GM23338 (cell line): ENCODE measurements around the gene EPS8L2. TPM values are rescaled to one million over a fixed set of nuclear protein-coding genes. Genes with fewer than 3 reads are reported as not detected.

Source experiments
- ATAC-seq: fragments of 200-7000 bp; cut with Tn5 transposase; 3 replicates; pipeline ENCODE4 v1.9.1; 2020
- DNase-seq: peaks from one replicate; pipeline ENCODE4 v3.0.0-alpha.2; 2015; ENCODE audit warnings: low spot score
- H2AFZ ChIP-seq: fragments of 200-600 bp; sonication (generic); 2 replicates; pipeline ENCODE4 v1.8.0; 2016; ENCODE audit warnings: antibody characterized with exemption, mild to moderate bottlenecking, moderate library complexity
- H3F3A ChIP-seq: fragments of 200-600 bp; sonication (generic); replicated peaks from 2 replicates; pipeline ENCODE4 v1.8.0; 2017; ENCODE audit warnings: antibody characterized with exemption, mixed run types, low read depth
- H3K27ac ChIP-seq: fragments of 200-600 bp; sonication (generic); 2 replicates; pipeline ENCODE4 v1.6.1; 2016; ENCODE audit warnings: low read depth
- H3K27me3 ChIP-seq: fragments of 200-600 bp; sonication (generic); 2 replicates; pipeline ENCODE4 v1.8.0; 2016; ENCODE audit warnings: mild to moderate bottlenecking, mixed run types, moderate library complexity; ENCODE audit not compliant: insufficient read depth
- H3K36me3 ChIP-seq: fragments of 200-600 bp; sonication (generic); 2 replicates; pipeline ENCODE4 v1.8.0; 2016; ENCODE audit warnings: mild to moderate bottlenecking; ENCODE audit not compliant: insufficient read depth
- H3K4me1 ChIP-seq: fragments of 200-600 bp; sonication (generic); 2 replicates; pipeline ENCODE4 v1.8.0; 2016; ENCODE audit warnings: mild to moderate bottlenecking, moderate library complexity; ENCODE audit not compliant: insufficient read depth
- H3K4me2 ChIP-seq: fragments of 200-600 bp; sonication (generic); 2 replicates; pipeline ENCODE4 v1.7.1; 2017; ENCODE audit warnings: mixed run types
- H3K4me3 ChIP-seq: fragments of 200-600 bp; sonication (generic); 2 replicates; pipeline ENCODE4 v1.6.1; 2016; ENCODE audit warnings: mixed run types
- H3K79me2 ChIP-seq: fragments of 200-600 bp; sonication (generic); replicated peaks from 2 replicates; pipeline ENCODE4 v1.8.0; 2017; ENCODE audit warnings: mild to moderate bottlenecking; ENCODE audit not compliant: insufficient read depth
- H3K9me2 ChIP-seq: fragments of 200-600 bp; sonication (generic); 2 replicates; pipeline ENCODE4 v1.8.0; 2017; ENCODE audit not compliant: insufficient read depth
- H4K20me1 ChIP-seq: fragments of 200-600 bp; sonication (generic); replicated peaks from 2 replicates; pipeline ENCODE4 v1.8.0; 2017; ENCODE audit warnings: mild to moderate bottlenecking; ENCODE audit not compliant: insufficient read depth
- H3K27ac Mint-ChIP-seq: 2 replicates; pipeline ENCODE4 v1.8.0; 2020; ENCODE audit warnings: inconsistent platforms, mild to moderate bottlenecking, moderate library complexity, mixed read lengths
- H3K27me3 Mint-ChIP-seq: 3 replicates; pipeline ENCODE4 v1.8.0; 2022; ENCODE audit warnings: low read depth, mild to moderate bottlenecking, moderate library complexity, mixed read lengths, inconsistent platforms; ENCODE audit not compliant: insufficient read depth, poor library complexity
- H3K36me3 Mint-ChIP-seq: 3 replicates; pipeline ENCODE4 v1.8.0; 2021; ENCODE audit warnings: low read depth, mild to moderate bottlenecking, inconsistent platforms, moderate library complexity, mixed read lengths
- H3K4me1 Mint-ChIP-seq: 3 replicates; pipeline ENCODE4 v1.8.0; 2020; ENCODE audit warnings: mild to moderate bottlenecking, inconsistent platforms, mixed read lengths
- H3K4me3 Mint-ChIP-seq: 3 replicates; pipeline ENCODE4 v1.8.0; 2021; ENCODE audit warnings: moderate library complexity, mild to moderate bottlenecking, inconsistent platforms, mixed read lengths
- H3K9me3 Mint-ChIP-seq: 3 replicates; pipeline ENCODE4 v1.8.0; 2020; ENCODE audit warnings: moderate library complexity, mild to moderate bottlenecking, inconsistent platforms, mixed read lengths
- CREB1 ChIP-seq: fragments of 250-450 bp; sonication (Bioruptor Pico); IDR thresholded peaks from 2 replicates; pipeline ENCODE4 v1.5.0; 2020; ENCODE audit warnings: low read depth, mild to moderate bottlenecking, moderate library complexity
- EZH2 ChIP-seq: fragments of 200-600 bp; sonication (generic); IDR thresholded peaks from one replicate; pipeline ENCODE4 v1.8.0; 2017; ENCODE audit warnings: antibody characterized with exemption, mild to moderate bottlenecking, low read depth; ENCODE audit not compliant: unreplicated experiment
- EZH2phosphoT487 ChIP-seq: fragments of 200-600 bp; sonication (generic); IDR thresholded peaks from one replicate; pipeline ENCODE4 v1.8.1; 2018; ENCODE audit warnings: antibody characterized with exemption; ENCODE audit not compliant: unreplicated experiment
- NANOG ChIP-seq: IDR thresholded peaks from 2 replicates; pipeline ENCODE4 v1.6.1; 2016; ENCODE audit warnings: antibody characterized with exemption, borderline replicate concordance
- polyA plus RNA-seq: library from polyadenylated mRNA; unstranded; fragments of >200 nt; fragmentation: Nextera tagmentation; extraction: Ambion mirVana; gene quantifications from 2 replicates; pipeline ENCODE4 v1.2.1, GENCODE V29; 2016
- total RNA-seq: library from RNA; depleted of rRNA; stranded (reverse); fragments of >200 nt; shearing (Covaris generic); gene quantifications from 2 replicates; pipeline ENCODE4 v1.2.3, GENCODE V29; 2014
- TF ChIP-seq, protein P1 (sequence below): fragments of 250-450 bp; sonication (Bioruptor Pico); IDR thresholded peaks from 2 replicates; pipeline ENCODE4 v1.5.0; 2020; ENCODE audit warnings: mild to moderate bottlenecking, moderate library complexity
- TF ChIP-seq, protein P2 (sequence below): IDR thresholded peaks from 2 replicates; pipeline ENCODE4 v1.6.1; 2016; ENCODE audit warnings: antibody characterized with exemption

Gene EPS8L2
- total and polyA plus RNA-seq, 2 experiments from 2014 or later: 38.7 to 59.4 TPM

DNA sequence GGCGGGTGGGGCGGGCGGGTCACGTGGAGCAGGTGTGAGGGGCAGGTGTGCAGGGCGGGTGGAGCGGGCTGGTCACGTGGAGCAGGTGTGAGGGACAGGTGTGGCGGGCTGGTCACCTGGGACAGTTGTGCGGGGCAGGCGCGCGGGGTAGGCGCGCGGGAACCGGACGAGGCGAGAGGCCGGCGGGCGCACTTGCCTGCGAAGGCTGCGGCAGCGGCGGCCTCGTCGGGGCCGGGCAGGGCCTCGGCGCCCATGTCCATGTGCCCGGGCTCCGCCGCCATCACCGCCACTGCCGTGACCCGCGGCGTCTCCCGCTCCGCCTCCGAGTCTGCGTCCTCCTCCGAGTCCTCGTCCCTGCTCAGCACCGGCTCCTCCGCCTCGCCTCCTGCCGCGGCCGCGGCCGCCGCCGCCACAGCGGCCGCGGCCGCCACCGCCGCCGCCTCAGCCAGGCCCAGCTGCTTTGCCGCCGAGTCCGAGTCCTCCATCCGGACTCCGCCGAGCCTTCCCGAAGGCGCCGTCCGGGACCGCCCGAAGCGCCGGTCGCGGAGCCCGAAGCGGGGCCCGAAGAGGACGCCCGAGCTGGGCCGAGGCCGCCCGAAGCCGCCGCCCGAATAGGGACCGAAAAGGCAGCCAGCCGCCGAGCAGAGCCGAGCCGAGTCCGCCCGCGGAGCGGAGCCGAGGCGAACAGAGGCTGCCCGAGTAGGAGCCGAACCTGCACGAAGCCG is 11.3 kb upstream of the EPS8L2 start, which contains the start of gene DEAF1 (continued):
- TF ChIP-seq, protein P1, sequence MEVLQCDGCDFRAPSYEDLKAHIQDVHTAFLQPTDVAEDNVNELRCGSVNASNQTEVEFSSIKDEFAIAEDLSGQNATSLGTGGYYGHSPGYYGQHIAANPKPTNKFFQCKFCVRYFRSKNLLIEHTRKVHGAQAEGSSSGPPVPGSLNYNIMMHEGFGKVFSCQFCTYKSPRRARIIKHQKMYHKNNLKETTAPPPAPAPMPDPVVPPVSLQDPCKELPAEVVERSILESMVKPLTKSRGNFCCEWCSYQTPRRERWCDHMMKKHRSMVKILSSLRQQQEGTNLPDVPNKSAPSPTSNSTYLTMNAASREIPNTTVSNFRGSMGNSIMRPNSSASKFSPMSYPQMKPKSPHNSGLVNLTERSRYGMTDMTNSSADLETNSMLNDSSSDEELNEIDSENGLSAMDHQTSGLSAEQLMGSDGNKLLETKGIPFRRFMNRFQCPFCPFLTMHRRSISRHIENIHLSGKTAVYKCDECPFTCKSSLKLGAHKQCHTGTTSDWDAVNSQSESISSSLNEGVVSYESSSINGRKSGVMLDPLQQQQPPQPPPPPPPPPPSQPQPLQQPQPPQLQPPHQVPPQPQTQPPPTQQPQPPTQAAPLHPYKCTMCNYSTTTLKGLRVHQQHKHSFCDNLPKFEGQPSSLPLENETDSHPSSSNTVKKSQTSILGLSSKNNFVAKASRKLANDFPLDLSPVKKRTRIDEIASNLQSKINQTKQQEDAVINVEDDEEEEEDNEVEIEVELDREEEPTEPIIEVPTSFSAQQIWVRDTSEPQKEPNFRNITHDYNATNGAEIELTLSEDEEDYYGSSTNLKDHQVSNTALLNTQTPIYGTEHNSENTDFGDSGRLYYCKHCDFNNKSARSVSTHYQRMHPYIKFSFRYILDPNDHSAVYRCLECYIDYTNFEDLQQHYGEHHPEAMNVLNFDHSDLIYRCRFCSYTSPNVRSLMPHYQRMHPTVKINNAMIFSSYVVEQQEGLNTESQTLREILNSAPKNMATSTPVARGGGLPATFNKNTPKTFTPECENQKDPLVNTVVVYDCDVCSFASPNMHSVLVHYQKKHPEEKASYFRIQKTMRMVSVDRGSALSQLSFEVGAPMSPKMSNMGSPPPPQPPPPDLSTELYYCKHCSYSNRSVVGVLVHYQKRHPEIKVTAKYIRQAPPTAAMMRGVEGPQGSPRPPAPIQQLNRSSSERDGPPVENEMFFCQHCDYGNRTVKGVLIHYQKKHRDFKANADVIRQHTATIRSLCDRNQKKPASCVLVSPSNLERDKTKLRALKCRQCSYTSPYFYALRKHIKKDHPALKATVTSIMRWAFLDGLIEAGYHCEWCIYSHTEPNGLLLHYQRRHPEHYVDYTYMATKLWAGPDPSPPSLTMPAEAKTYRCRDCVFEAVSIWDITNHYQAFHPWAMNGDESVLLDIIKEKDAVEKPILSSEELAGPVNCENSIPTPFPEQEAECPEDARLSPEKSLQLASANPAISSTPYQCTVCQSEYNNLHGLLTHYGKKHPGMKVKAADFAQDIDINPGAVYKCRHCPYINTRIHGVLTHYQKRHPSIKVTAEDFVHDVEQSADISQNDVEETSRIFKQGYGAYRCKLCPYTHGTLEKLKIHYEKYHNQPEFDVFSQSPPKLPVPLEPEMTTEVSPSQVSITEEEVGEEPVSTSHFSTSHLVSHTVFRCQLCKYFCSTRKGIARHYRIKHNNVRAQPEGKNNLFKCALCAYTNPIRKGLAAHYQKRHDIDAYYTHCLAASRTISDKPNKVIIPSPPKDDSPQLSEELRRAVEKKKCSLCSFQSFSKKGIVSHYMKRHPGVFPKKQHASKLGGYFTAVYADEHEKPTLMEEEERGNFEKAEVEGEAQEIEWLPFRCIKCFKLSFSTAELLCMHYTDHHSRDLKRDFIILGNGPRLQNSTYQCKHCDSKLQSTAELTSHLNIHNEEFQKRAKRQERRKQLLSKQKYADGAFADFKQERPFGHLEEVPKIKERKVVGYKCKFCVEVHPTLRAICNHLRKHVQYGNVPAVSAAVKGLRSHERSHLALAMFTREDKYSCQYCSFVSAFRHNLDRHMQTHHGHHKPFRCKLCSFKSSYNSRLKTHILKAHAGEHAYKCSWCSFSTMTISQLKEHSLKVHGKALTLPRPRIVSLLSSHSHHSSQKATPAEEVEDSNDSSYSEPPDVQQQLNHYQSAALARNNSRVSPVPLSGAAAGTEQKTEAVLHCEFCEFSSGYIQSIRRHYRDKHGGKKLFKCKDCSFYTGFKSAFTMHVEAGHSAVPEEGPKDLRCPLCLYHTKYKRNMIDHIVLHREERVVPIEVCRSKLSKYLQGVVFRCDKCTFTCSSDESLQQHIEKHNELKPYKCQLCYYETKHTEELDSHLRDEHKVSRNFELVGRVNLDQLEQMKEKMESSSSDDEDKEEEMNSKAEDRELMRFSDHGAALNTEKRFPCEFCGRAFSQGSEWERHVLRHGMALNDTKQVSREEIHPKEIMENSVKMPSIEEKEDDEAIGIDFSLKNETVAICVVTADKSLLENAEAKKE: no peak
- TF ChIP-seq NANOG (no peak), EZH2 (no peak)
- TF ChIP-seq, protein P2, sequence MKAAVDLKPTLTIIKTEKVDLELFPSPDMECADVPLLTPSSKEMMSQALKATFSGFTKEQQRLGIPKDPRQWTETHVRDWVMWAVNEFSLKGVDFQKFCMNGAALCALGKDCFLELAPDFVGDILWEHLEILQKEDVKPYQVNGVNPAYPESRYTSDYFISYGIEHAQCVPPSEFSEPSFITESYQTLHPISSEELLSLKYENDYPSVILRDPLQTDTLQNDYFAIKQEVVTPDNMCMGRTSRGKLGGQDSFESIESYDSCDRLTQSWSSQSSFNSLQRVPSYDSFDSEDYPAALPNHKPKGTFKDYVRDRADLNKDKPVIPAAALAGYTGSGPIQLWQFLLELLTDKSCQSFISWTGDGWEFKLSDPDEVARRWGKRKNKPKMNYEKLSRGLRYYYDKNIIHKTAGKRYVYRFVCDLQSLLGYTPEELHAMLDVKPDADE: no peak

DNA sequence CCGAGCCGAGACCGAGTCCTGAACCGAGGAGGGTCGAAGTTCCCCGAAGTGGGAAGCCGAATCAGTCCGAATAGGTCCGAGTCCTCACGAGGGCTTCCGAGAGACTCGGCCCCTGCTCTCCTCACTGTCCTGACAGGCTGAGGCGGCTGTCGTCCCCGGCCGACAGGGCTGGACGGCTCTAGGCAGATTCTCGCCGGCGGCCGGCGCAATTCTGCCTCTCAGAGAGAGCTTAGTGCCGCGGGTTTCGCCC is 10.8 kb upstream of the EPS8L2 start:
- Mint-ChIP-seq H3K36me3 (peaks cover 14% of the 10 kb centered on the region), H3K4me1 (peaks cover 36% of the 10 kb centered on the region), H3K27me3 (peaks cover 22% of the 10 kb centered on the region), H3K4me3 (peak overlapping the region; percentile 82), H3K27ac (peak overlapping the region; percentile 98), H3K9me3 (peaks cover 4% of the 10 kb centered on the region; the same call in 2 of the 3 replicates)
- peak overlapping the region; percentile 97 for H3K4me3 ChIP-seq
- ATAC-seq (no peak), DNase-seq (no peak)
- peaks cover 9% of the 10 kb centered on the region for H4K20me1 ChIP-seq
- H3F3A ChIP-seq: peaks cover 28% of the 10 kb centered on the region
- H3K4me1 ChIP-seq: peaks cover 21% of the 10 kb centered on the region
- peak overlapping the region; percentile 77 for H3K4me2 ChIP-seq
- H3K36me3 ChIP-seq: no peaks in the 10 kb centered on the region
- no peaks in the 10 kb centered on the region for H3K9me2 ChIP-seq
- peaks cover 44% of the 10 kb centered on the region for H3K79me2 ChIP-seq
- no peaks in the 10 kb centered on the region for H3K27me3 ChIP-seq
- peak overlapping the region; percentile 94 for H3K27ac ChIP-seq
- H2AFZ ChIP-seq: no peak overlapping the region; the same call in 1 of the 2 replicates
- TF ChIP-seq CREB1 (CRISPR knock-in tag) (no peak), EZH2 (no peak), EZH2phosphoT487 (no peak)
- TF ChIP-seq, protein P1: no peak
- TF ChIP-seq, protein P2: no peak
